A549 (cell line): Measurements from ENCODE around the gene HTR3D.

Source experiments
- BHLHE40 ChIP-seq: IDR thresholded peaks from 2 replicates; pipeline ENCODE4 v1.6.1; 2012; ENCODE audit warnings: low read depth, low read length, inconsistent platforms
- CTCF ChIP-seq: fragments of >200 bp; sonication (Bioruptor Twin); formaldehyde crosslinking; IDR thresholded peaks from 3 replicates; pipeline ENCODE4 v1.5.1; 2016
- ELK1 ChIP-seq: fragments of 150-350 bp; IDR thresholded peaks from 2 replicates; pipeline ENCODE4 v1.6.1; 2014; ENCODE audit warnings: low read depth, mild to moderate bottlenecking, low read length
- EP300 ChIP-seq, 2 experiments: fragments of >200 bp; sonication (Bioruptor Twin); formaldehyde crosslinking; IDR thresholded peaks; 2 replicates in 1 of 2; 3 replicates in 1 of 2; pipeline ENCODE4 v1.6.1; 2016 to 2017
- KDM5A ChIP-seq: fragments of 200-600 bp; sonication (generic); IDR thresholded peaks from 2 replicates; pipeline ENCODE4 v1.6.1; 2016; ENCODE audit warnings: antibody characterized with exemption, mild to moderate bottlenecking
- MAX ChIP-seq: IDR thresholded peaks from 2 replicates; pipeline ENCODE4 v1.6.1; 2012
- POLR2A ChIP-seq: IDR thresholded peaks from 2 replicates; pipeline ENCODE4 v1.6.1; 2012; ENCODE audit warnings: mild to moderate bottlenecking, low read length
- POLR2AphosphoS2 ChIP-seq: conservative IDR thresholded peaks from 2 replicates; pipeline ENCODE4 v1.6.1; 2012; ENCODE audit warnings: low read length, improper control_type of control experiment, inconsistent platforms
- SMC3 ChIP-seq: fragments of >200 bp; sonication (Bioruptor Twin); formaldehyde crosslinking; IDR thresholded peaks from 3 replicates; pipeline ENCODE4 v1.6.1; 2018; ENCODE audit warnings: inconsistent platforms

GRCh38 chr3:184062637-184063036 is 31.1 kb downstream of the HTR3D start:
- TF ChIP-seq CTCF, result no peak
- no peak for TF ChIP-seq ELK1
- TF ChIP-seq EP300 (IDR thresholded peaks at IDR 0.05), result no peak
- no peak for TF ChIP-seq POLR2A
- no peak for TF ChIP-seq SMC3
- TF ChIP-seq POLR2AphosphoS2, result no peak
- no peak for TF ChIP-seq MAX
- no peak for TF ChIP-seq KDM5A
- TF ChIP-seq BHLHE40, result no peak
